Stimulated activated CD4-positive, alpha-beta T cell treated with anti-CD3 and anti-CD28 coated beads, Interleukin-15, amount 100 ng/mL, for 48 hours (primary cell): ENCODE measurements around the gene RIPOR2.

Experiments used
- DNase-seq, 2 donors: peaks; one replicate each; pipeline ENCODE4 v3.0.0-alpha.2; 2020; ENCODE audit warnings: low read depth in 2 of 2

Gene RIPOR2

DNA sequence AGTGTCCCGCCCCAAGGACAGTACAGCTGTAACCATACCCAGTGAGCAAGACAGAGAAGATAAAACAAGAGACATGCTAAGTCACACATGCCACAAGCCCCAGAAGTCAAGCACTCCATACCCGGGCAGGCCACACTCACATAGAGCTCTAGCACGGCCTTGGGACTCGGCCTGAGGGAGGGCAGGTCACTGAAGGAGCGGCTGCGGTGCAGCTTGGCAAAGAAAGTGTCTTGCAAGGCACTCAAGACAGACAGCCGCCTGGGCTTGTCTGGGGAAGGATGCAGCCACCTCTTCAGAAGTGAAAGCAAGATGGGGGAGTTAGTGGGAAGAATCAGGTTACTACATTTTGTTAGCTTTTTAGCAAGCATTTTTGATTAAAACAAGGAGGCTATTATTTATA, 88.4 kb downstream of the RIPOR2 start:
- DNase-seq: no peak

DNA sequence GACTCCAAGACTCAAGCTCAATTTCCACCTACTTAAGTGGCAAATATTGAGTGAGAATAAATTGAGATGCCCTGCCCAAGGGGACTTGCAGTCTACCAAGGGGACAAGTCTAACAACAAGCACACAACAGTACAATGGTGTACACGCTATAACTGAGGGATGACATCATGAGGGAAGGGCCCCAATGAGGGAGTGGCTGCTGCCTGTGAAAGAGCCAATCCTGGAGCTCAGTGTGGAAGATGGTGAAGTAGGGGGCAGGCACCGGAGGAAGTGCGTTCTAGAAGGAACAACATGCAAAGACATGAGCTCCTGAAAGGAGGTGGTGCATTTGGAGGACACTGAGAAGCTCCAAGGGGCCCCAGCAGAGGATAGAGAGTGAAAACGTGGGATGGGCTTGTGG, 90.2 kb downstream of the RIPOR2 start:
- no peak for DNase-seq

DNA sequence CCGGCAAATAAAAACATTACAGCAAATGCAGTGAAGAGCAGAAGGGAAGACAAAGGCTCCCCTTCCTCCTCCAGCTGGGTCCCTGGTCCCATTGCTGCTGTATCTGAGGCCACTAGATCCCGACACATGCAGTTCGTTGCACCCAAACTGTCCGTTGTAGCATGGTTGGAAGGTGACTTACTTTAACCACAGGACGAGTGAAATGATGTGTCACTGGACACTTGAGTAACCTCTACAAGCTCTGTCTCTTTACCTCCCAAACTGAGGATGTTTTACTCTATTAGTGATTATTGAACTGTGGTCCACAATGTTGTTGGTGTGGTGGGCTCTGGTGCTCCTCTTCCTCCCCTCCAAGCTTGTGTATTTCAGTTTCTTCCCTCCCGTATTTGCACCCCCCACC, 90.9 kb downstream of the RIPOR2 start:
- no peak for DNase-seq

DNA sequence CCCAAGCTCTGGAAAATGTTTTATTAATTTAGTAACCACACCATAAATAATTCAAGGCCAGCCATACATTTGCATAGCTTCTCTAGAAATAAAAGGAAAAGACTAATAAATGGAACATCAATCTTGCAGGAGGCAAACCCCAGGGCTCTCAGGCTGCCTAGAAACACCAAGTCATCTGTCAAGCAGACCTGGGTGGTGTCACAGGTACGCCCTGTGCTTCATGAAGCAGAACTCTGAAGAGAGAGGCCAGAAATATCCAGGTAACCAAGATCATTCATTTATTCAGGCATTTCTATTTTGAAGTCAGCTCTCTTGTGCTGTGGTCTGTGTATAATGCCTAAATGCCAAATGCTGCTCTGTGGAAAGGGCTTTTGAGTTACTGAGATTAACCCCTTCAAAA, 91.7 kb downstream of the RIPOR2 start:
- DNase-seq: no peak

DNA sequence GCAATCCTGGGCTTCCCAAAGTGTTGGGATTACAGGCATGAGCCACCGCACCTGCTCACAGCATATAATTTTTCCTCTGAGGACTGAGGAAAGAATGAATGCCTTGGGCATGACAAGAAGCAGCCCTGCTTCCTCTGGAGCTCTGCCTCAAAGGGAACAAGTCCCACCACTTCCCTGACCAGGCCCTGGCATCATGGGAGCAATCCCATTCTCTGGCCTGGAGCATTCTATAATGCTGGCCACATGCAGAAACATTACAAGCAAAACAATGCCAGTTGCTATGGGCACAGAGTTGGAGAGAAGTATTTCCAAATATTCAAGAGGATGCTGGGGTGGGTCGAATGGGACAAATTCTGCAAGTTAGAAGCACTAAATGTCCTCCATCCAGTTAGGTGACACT, 95.6 kb downstream of the RIPOR2 start:
- no peak for DNase-seq

DNA sequence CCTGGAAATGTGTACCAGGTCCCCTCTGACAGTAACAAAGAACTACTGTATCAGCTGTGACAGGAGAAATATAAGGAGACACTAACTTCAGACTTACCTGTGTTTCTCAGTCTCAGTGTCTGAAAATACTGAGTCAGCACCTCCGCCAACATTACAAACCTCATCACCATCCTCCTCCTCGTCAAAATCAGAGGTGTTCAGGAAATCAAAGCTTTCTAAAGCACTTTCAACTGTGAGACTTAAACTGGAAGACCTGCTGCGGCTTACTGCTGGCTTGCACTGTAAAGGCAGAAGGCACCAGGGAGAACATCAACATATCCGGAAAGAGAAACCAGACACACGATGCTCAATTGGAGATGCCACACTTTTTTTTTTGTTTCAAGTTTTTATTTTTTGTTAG, 96.8 kb downstream of the RIPOR2 start:
- no peak for DNase-seq

DNA sequence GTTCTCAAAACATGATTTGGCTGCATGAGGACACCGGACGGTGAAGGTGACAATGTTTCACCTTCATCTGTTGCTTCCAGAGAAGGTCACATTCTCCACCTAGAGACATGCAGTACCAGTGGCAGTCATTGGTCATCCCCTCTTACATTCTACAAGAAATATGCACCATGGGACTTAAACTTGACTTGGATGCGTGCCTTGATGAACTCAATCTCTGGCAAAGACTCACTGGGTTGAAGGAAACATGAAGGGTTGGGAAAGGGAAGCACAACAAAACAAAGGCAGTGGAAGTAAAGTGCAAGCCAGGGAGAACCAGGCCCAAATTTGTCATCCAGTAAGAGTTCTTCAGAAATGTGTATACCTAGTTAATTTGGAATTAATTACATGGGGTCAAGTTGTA, 97.7 kb downstream of the RIPOR2 start:
- DNase-seq: no peak

DNA sequence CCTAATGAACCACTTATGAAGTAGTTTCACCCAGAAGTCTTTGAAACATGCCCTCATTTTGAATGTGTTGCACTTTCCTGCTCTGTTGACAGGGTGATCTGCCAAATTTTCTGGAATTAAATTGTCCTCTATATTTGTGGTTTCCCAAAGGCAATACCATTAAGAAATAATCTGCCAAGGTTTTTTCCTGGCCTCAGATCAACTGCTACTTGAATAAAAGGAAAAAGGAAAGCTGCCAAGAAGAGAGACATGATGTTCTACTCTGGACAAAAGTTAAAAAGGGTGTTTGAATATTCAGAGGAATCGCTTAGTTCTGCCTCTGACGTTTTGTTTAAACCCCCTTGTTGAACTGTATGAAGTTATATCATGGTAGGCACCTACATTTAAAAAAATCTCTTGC, 99.7 kb downstream of the RIPOR2 start:
- DNase-seq: no peak

DNA sequence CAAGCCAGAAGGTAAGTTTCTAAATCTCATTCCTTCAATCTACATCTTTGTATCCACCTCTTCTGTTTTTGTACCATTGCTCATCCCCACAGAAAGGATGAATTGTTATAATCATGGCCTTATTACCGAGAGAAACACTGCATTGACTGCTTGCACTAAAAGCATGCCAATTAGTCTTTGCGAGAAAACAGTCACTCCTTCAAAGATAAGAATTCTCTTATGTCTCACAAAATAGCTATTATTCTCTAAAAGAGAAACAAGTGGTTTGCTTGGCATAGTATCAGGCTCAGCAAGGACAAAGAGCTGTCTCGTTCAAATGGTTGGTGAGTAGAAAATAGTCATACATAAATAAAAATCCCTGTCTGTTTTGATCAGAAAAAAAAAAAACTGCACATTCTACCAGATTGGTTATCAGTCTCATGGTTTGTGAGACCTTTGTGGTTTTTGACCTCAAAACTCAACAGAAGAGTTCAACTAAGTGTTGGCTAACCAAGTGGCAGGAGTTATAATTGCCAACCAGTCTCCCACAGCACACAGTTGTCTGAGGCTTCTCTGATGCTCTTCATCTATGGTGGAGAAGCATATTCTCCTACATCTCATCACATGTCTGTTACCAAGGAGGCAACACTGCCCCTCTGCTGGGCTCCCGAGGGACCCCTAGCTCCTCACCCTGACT, 101.9 kb downstream of the RIPOR2 start:
- DNase-seq: no peak

DNA sequence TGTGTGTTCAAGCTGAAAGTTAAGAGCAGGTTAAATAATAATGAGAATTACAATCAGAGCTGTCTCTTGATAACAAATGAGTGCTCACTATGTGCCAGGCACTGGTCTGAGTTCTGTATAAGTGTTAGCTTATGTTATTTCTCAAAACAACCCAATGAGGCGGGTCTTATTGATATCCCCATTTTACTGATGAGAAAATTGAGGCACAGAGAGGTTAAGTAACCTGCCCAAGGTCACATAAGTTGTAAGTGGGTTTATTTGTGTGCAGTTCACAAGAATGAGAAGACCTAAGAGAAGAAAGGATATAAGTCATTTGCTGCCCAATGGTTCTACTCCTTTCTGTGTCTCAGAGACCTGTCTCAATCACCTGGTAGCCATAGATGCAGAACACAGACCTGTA, 103.0 kb downstream of the RIPOR2 start:
- no peak for DNase-seq

DNA sequence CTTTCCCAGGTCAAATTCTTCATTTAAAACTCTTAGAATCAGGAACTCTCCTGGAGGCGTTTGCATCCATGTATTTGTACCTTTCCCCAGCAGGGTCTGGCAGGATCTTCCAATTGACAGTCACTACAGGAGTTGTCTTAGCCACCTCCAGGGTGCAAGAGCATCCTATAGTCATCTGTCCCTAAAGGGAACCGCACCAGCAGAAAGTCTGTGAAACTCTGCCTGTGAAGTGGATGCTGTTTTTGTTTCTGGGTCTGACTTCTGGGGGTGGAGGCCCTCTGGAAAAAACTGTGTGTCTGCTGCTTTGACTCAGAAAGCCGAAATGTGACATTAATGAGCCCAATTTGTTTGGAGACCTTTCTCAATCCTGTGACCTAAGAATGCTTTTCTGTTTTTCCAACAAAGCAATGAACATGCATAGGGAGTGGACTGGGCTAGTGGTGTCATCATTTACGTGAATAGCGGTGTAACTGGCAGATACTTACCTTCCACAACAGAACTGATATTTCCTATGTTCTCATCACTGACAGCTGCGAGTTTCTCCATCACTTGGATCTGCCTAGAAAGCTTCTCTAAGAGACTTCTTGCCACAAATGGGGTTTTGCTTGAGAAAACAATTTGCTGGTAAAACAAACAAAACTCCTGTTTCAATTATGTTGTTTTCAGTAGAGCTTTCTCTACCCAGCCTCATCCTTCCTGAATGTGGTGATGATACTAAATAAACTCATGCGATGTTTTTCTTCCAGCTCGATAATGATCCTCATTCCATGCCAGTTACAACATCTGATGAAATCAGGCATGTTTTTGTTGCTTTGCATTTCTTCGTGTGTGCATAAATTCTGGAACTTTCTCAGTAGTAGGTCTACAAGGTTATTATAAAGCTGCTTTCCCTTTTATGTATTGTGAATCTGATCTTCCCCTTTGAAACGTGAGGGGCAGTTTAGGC, 103.7 kb downstream of the RIPOR2 start:
- no peak for DNase-seq

DNA sequence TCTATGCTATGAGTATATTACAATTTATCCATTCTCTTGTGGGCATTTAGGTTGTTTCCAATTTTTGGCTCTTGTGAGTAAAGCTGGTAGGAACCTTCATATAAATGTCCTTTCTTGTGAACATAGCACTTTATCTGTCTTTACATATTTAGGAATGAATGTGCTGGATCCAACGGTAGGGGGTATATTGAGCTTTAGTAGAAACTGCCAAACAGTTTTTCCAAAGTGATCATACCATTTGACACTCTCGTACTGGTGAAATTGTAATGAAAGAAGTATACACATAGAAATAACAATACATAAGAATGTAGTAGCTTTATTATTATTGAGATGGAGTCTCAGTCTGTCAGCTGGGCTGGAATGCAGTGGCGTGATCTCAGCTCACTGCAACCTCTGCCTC, 106.1 kb downstream of the RIPOR2 start:
- no peak for DNase-seq

DNA sequence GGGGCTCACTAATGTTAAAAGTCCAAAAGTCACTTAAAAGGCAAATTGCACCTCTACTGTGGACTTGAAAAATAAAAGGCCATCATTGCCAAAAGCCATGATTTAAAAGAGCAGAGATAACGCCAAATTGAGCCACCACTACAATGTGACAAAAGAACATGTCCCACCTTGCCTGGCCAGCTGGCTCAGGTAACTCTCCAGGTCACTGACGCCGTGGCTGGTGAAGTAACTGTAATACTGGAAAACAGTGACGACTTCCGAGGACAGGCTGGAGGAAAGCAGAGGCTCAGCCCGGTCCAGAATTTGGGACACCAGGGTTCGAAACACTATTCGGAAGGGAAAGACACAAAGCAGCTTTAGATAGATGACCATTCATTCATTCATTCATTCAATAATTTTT, 107.8 kb downstream of the RIPOR2 start:
- no peak for DNase-seq

DNA sequence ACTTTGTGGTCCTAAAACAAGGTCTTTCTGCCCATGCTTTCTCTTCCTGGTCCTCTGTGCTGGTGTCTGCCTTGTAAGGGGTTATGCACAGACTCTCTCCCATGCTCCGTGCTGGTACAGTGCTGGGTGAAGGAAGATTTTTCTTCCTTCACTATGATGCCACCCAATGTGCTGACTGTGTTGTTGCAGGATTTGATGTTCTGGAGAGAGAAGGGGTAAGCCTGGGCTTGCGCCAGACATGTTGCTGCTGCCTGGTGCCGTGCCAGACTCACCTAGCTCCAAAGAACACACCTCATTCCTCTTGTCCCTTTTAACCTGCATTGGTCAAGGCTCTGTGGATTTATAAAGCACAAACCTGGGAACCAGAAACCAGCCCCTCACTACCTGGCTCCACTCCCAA, 108.6 kb downstream of the RIPOR2 start:
- no peak for DNase-seq

DNA sequence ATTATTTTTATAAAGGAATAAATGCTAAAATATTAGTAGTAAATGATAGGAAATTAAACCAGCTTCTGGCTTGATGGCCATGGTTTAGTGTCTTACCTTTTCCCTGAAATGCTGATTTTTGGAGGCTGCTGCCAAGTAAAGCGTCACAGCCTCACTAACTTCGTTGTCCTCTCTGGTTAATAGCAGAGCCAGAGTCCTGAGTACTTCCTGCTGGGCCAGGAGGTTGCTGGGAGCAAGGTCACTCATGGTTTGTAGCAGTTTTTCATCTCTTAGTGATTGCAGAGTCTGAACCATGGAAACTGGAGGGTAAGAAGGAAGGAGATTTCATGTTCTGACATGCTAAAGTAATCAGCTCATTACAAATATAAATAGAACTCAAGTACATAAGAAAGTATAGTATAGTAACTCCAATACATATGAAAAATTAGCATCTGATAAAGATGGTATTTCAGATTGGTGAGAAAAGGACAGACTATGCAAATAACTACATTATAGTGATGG, 110.6 kb downstream of the RIPOR2 start:
- DNase-seq: no peak

DNA sequence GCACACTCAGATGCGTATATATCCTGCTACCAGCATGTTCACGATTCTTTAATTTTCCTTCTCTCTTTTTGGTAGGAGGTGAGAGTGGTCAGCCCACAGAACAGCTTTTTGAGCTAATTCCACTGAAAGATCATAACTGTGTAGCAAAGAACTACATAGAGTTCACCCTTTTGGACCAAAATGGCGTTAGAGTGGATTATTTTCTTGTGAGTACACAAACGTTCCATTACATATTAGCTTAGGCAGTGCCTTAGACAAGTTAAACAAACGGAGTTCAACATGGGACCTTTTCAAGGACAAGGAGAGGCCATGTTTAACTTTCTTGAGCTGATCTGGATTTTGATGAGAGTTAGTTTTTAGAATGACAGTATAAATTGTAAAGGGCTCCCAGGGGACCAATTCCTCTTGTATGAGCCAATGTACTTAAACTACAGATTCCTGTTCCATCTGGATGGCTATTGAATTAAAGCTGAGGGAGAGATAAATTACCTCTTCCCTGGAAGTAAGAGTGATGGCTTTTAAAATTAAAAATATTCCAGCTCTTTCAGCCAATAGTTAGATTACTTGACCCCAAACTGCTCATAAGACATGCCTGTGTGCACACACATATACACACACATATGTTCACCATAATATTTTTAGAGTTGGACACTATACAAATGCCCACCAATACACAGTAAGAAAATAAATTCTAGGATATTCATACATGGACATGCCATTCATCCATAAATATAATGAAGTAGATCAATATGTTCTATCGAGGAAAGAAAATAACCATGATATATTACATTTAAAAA, 111.4 kb downstream of the RIPOR2 start:
- no peak for DNase-seq

DNA sequence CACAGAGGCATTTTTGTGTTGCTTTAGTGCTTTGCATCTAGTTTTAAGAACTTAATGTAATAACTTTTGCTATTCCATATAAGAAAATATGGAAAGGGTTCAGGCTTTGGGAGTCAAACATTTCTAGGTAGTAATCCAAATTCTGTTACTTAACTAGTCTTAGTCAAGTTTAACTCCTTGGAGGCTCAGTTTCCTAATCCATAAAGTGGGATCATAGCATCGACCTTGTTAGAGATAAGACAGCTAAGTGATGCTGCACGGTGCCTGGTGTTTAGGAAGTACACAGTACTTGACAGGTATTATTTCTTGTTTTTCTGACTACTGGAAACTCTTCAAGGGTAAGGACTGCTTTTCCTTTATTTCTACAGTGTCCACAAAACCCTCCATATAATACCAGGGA, 112.6 kb downstream of the RIPOR2 start:
- DNase-seq: no peak

DNA sequence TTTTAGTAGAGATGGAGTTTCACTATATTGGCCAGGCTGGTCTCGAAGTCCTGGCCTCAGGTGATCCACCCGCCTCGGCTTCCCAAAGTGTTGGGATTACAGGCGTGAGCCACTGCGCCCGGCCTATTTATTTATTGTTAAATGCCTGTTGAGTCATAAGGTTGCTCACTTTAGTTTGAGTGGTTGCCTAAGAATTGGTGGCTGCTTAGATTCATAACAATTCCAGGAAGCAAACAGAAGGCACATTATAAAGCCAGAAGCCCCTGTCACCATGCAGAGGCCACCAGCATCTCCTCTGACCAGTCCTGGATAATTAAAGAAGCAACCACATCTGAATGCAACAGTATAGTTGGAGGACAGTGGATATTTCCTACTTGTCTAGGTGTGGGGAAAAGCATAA, 113.1 kb downstream of the RIPOR2 start:
- no peak for DNase-seq

DNA sequence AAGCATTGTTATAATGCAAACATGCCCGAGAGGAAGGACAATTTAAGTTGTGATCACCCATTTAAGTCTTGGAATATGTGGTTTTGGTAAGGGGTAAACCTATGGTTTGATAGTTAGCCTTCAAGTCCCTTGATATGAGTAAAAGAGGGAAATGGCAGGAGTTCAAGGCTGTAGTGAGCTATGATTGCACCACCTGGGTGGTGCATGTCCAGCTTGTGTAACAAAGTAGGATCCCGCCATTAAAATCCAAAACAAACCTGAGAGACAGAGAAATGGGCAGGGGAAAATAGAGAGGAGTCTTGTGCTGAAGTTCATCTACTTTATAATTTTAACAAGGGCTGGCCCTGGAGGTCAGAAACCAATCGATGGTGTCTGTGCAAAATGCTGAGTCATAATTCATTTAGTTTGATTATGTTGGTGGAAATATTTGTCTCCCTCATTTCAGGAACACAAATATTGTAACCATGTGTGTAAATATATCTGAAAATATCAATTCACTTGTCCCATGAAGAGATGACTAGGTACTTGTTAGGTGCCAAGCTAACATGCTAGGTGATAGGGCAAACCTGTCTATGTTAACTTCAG, 113.8 kb downstream of the RIPOR2 start:
- no peak for DNase-seq

DNA sequence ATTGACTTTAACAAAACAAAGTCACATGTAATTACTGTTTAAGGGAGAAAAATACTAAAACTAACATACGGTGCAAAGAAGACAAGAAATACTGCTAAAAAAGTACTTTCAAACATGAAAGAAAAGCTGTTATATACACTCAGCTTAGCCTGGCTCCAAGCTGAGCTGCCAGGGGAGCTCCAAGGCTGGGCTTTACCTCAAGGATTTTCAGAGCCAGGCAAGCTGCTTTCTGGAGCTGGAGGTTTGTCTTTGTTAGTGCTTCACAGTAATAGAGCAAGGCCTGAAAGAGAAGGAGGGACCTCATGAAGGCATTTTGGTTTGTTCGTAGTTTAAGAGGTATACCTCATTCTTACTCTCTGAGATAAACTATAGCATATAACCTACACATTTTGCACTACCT, 117.4 kb downstream of the RIPOR2 start:
- DNase-seq: no peak

DNA sequence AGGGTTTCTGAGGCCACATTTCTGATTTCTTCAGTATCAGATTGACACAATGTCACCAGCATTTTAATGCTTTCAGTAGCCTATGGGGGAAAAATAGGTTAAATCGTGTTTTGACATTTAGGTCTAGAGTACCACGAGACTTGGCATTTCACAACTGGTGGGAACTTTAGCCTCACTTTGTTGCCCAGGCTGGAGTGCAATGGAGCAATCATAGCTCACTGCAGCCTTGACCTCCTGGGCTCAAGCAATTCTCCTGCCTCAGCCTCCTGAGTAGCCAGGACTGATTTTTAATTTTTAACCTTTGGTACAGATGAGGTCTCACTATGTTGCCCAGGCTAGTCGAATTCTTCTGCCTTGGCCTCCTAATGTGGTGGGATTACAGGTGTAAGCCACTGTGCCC, 126.0 kb downstream of the RIPOR2 start:
- no peak for DNase-seq

DNA sequence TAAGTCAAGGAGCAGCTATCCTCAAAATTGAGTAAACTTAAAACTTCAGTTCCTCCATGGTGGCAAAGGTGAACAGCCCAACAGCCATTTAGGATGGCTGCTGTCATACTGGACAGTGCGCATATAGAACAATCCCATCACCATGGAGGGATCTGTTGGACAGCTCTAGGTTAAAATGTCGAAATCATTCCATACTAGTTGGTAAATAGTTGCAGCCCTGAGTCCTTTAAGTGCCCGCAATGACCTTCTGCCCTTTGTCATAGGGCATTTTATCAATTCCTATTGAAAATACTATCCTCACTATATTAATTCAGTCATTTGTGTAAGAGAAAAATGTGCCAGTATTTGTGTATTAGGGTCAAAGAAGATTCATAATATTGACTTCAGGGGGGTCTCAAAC, 128.2 kb downstream of the RIPOR2 start:
- no peak for DNase-seq
